ENCODE results near the gene RACGAP1. TPM values are rescaled to one million over a fixed set of nuclear protein-coding genes. Genes with fewer than 3 reads are reported as not detected.

RACGAP1 gene
- 100 to 1,000 TPM; 145 to 152 TPM for total RNA-seq

GRCh38 chr12:50025187-50026059, at the start of gene RACGAP1:
Gene RACGAP1, minus strand, starts transcription at chr12:50025494. Its CDS starts 8,779 bp downstream, at chr12:50016715.
- POLR2A ChIA-PET, result interaction anchor here (0.6 to 1.3 kb wide), 7 partner anchors 12 to 142 kb away, joined by 3 to 6 read pairs (median 3); partner anchors contain the start of genes COX14 and SMARCD1
- CTCF ChIA-PET, result interaction anchor here (0.9 to 2.8 kb wide), 10 partner anchors 12 to 158 kb away, joined by 3 to 17 read pairs (median 6); partner anchors contain the start of genes COX14 and SMARCD1
- DNase-seq, result peak; percentile 98
- peaks cover 14% of the 10 kb centered on the region for H3K4me1 Mint-ChIP-seq (ENCODE audit: low read depth)
- peaks cover 17% of the 10 kb centered on the region for H3K36me3 Mint-ChIP-seq
- H3K4me3 Mint-ChIP-seq, result peak within 1 kb of the TSS; percentile 94
- H3K9me3 Mint-ChIP-seq, result no peaks in the 10 kb centered on the region
- peak within 1 kb of the TSS; percentile 91 for H3K27ac Mint-ChIP-seq
- H3K27me3 Mint-ChIP-seq, result peaks cover 2% of the 10 kb centered on the region
- intact Hi-C loops (cut with micrococcal nuclease), result no loop called here

GRCh38 chr12:50073712-50074111, 48.4 kb upstream of the RACGAP1 start:
- ChIA-PET POLR2A (no interaction called here), CTCF (interaction anchor here (0.9 to 15.4 kb wide), 11 partner anchors 11 to 240 kb away, joined by 3 to 259 read pairs (median 5); partner anchors contain the start of genes COX14 and SMARCD1)
- Mint-ChIP-seq H3K9me3 (no peaks in the 10 kb centered on the region), H3K27ac (no peak overlapping the region), H3K4me1 (ENCODE audit: low read depth) (peaks cover 7% of the 10 kb centered on the region), H3K27me3 (no peaks in the 10 kb centered on the region), H3K4me3 (no peak overlapping the region), H3K36me3 (no peaks in the 10 kb centered on the region)
- intact Hi-C loops (cut with micrococcal nuclease), result no loop called here
- DNase-seq, result no peak

GRCh38 chr12:50073206-50073605, 47.9 kb upstream of the RACGAP1 start:
- Mint-ChIP-seq H3K27me3 (no peaks in the 10 kb centered on the region), H3K27ac (no peak overlapping the region), H3K9me3 (no peaks in the 10 kb centered on the region), H3K36me3 (no peaks in the 10 kb centered on the region), H3K4me3 (no peak overlapping the region), H3K4me1 (ENCODE audit: low read depth) (peaks cover 7% of the 10 kb centered on the region)
- ChIA-PET POLR2A (interaction anchor here (1.2 kb wide), 1 partner anchor 11 kb away, joined by 3 read pairs; no protein-coding TSS in a partner anchor), CTCF (interaction anchor here (0.9 to 15.4 kb wide), 6 partner anchors 12 to 205 kb away, joined by 3 to 259 read pairs (median 18); partner anchors contain the start of genes COX14 and SMARCD1)
- intact Hi-C loops (cut with micrococcal nuclease), result no loop called here
- no peak for DNase-seq

GRCh38 chr12:50072198-50072907, 47.1 kb upstream of the RACGAP1 start:
- Mint-ChIP-seq H3K9me3 (no peaks in the 10 kb centered on the region), H3K27me3 (no peaks in the 10 kb centered on the region), H3K4me1 (ENCODE audit: low read depth) (peaks cover 7% of the 10 kb centered on the region), H3K4me3 (no peak overlapping the region), H3K27ac (no peak overlapping the region), H3K36me3 (no peaks in the 10 kb centered on the region)
- CTCF ChIA-PET, result interaction anchor here (0.9 to 15.4 kb wide), 9 partner anchors 12 to 204 kb away, joined by 3 to 259 read pairs (median 19); partner anchors contain the start of genes ASIC1, COX14 and SMARCD1
- intact Hi-C loops (cut with micrococcal nuclease), result no loop called here
- no peak for DNase-seq
- POLR2A ChIA-PET, result interaction anchor here (1.2 kb wide), 1 partner anchor 12 kb away, joined by 3 read pairs; no protein-coding TSS in a partner anchor

- CTCF ChIA-PET, result interaction anchor here (0.7 to 15.4 kb wide), 37 partner anchors 9 to 293 kb away, joined by 3 to 259 read pairs (median 5); partner anchors contain the start of genes ASIC1, COX14 and SMARCD1
- Mint-ChIP-seq H3K27me3 (no peaks in the 10 kb centered on the region), H3K4me1 (ENCODE audit: low read depth) (peaks cover 7% of the 10 kb centered on the region), H3K27ac (no peak overlapping the region), H3K4me3 (no peak overlapping the region), H3K36me3 (no peaks in the 10 kb centered on the region), H3K9me3 (no peaks in the 10 kb centered on the region)
- intact Hi-C loops (cut with micrococcal nuclease), result loop anchor here (1.0 kb wide), 2 partner anchors 31 to 103 kb away; no protein-coding TSS in a partner anchor
- POLR2A ChIA-PET, result no interaction called here
- DNase-seq, result peak; percentile 77
These were observed 45.2 kb upstream of the RACGAP1 start for GRCh38 chr12:50070314-50071060.

GRCh38 chr12:50069539-50069938, 44.2 kb upstream of the RACGAP1 start:
- intact Hi-C loops (cut with micrococcal nuclease), result no loop called here
- no peak overlapping the region for H3K27ac Mint-ChIP-seq
- POLR2A ChIA-PET, result no interaction called here
- H3K27me3 Mint-ChIP-seq, result no peaks in the 10 kb centered on the region
- H3K4me1 Mint-ChIP-seq (ENCODE audit: low read depth), result peaks cover 4% of the 10 kb centered on the region
- no peaks in the 10 kb centered on the region for H3K36me3 Mint-ChIP-seq
- CTCF ChIA-PET, result interaction anchor here (0.6 to 15.4 kb wide), 20 partner anchors 9 to 203 kb away, joined by 3 to 259 read pairs (median 5); partner anchors contain the start of genes ASIC1 and COX14
- no peaks in the 10 kb centered on the region for H3K9me3 Mint-ChIP-seq
- H3K4me3 Mint-ChIP-seq, result no peak overlapping the region
- no peak for DNase-seq

- ChIA-PET POLR2A (no interaction called here), CTCF (interaction anchor here (0.6 to 15.4 kb wide), 19 partner anchors 10 to 646 kb away, joined by 3 to 259 read pairs (median 4); partner anchors contain the start of genes ASIC1 and SMARCD1)
- no peaks in the 10 kb centered on the region for H3K9me3 Mint-ChIP-seq
- no peaks in the 10 kb centered on the region for H3K36me3 Mint-ChIP-seq
- peaks cover 4% of the 10 kb centered on the region for H3K4me1 Mint-ChIP-seq (ENCODE audit: low read depth)
- H3K27me3 Mint-ChIP-seq, result no peaks in the 10 kb centered on the region
- H3K27ac Mint-ChIP-seq, result no peak overlapping the region
- DNase-seq, result no peak
- no peak overlapping the region for H3K4me3 Mint-ChIP-seq
- intact Hi-C loops (cut with micrococcal nuclease), result no loop called here
These were observed 43.8 kb upstream of the RACGAP1 start for GRCh38 chr12:50069069-50069468.

GRCh38 chr12:50066402-50066801, 41.1 kb upstream of the RACGAP1 start:
- Mint-ChIP-seq H3K27ac (no peak overlapping the region), H3K4me3 (no peak overlapping the region), H3K4me1 (ENCODE audit: low read depth) (peaks cover 4% of the 10 kb centered on the region), H3K9me3 (no peaks in the 10 kb centered on the region), H3K36me3 (no peaks in the 10 kb centered on the region), H3K27me3 (peaks cover 7% of the 10 kb centered on the region)
- intact Hi-C loops (cut with micrococcal nuclease), result no loop called here
- POLR2A ChIA-PET, result interaction anchor here (0.9 kb wide), 1 partner anchor 100 kb away, joined by 3 read pairs; no protein-coding TSS in a partner anchor
- DNase-seq, result no peak
- CTCF ChIA-PET, result interaction anchor here (1.1 to 15.4 kb wide), 6 partner anchors 10 to 100 kb away, joined by 3 to 259 read pairs (median 16); no protein-coding TSS in a partner anchor

- Mint-ChIP-seq H3K27me3 (peaks cover 11% of the 10 kb centered on the region), H3K4me1 (ENCODE audit: low read depth) (peaks cover 4% of the 10 kb centered on the region), H3K36me3 (no peaks in the 10 kb centered on the region), H3K4me3 (no peak overlapping the region), H3K27ac (no peak overlapping the region), H3K9me3 (no peaks in the 10 kb centered on the region)
- DNase-seq, result no peak
- CTCF ChIA-PET, result interaction anchor here (1.1 to 15.4 kb wide), 7 partner anchors 9 to 99 kb away, joined by 3 to 259 read pairs (median 5); no protein-coding TSS in a partner anchor
- intact Hi-C loops (cut with micrococcal nuclease), result no loop called here
- POLR2A ChIA-PET, result interaction anchor here (0.9 kb wide), 1 partner anchor 100 kb away, joined by 3 read pairs; no protein-coding TSS in a partner anchor
These were observed 40.5 kb upstream of the RACGAP1 start for GRCh38 chr12:50065726-50066310.

- no peak for DNase-seq
- Mint-ChIP-seq H3K27me3 (peaks cover 17% of the 10 kb centered on the region), H3K27ac (no peak overlapping the region), H3K9me3 (no peaks in the 10 kb centered on the region), H3K4me1 (ENCODE audit: low read depth) (peaks cover 8% of the 10 kb centered on the region), H3K36me3 (no peaks in the 10 kb centered on the region), H3K4me3 (no peak overlapping the region)
- intact Hi-C loops (cut with micrococcal nuclease), result no loop called here
- ChIA-PET CTCF (interaction anchor here (1.0 to 15.4 kb wide), 6 partner anchors 12 to 96 kb away, joined by 3 to 259 read pairs (median 4); no protein-coding TSS in a partner anchor), POLR2A (no interaction called here)
These were observed 37.6 kb upstream of the RACGAP1 start for GRCh38 chr12:50062728-50063460.
